Epidermal melanocyte (primary cell): ENCODE data around the gene SLC7A6OS.

Source experiments
- DNase-seq: peaks from one replicate; pipeline ENCODE4 v3.0.0; 2011; ENCODE audit warnings: low spot score; ENCODE audit not compliant: insufficient read length

The SLC7A6OS gene

GRCh38 chr16:68310774-68311511 lies at the start of gene SLC7A6OS, which contains the start of gene PRMT7:
SLC7A6OS (minus strand) TSS chr16:68310946; CDS start chr16:68310926, 20 bp downstream.
PRMT7 (plus strand) TSS chr16:68311019; CDS start chr16:68315980, 4,961 bp downstream.
- DNase-seq: peak; percentile 98

GRCh38 chr16:68359398-68360191 lies 48.8 kb upstream of the SLC7A6OS start:
- no peak for DNase-seq

- DNase-seq: no peak
Measured at GRCh38 chr16:68358951-68359350, 48.2 kb upstream of the SLC7A6OS start.

GRCh38 chr16:68357923-68358322 lies 47.2 kb upstream of the SLC7A6OS start:
- DNase-seq: no peak

- DNase-seq: no peak
Measured at GRCh38 chr16:68357521-68357922, 46.8 kb upstream of the SLC7A6OS start.

- DNase-seq: no peak
Measured at GRCh38 chr16:68356919-68357286, 46.2 kb upstream of the SLC7A6OS start.

- no peak for DNase-seq
Measured at GRCh38 chr16:68356249-68356918, 45.6 kb upstream of the SLC7A6OS start.

- DNase-seq: no peak
Measured at GRCh38 chr16:68355447-68356248, 44.9 kb upstream of the SLC7A6OS start.

GRCh38 chr16:68354816-68355215 lies 44.1 kb upstream of the SLC7A6OS start:
- no peak for DNase-seq

- no peak for DNase-seq
Measured at GRCh38 chr16:68353366-68353765, 42.6 kb upstream of the SLC7A6OS start.

GRCh38 chr16:68351991-68352431 lies 41.3 kb upstream of the SLC7A6OS start:
- DNase-seq: no peak

- DNase-seq: no peak
Measured at GRCh38 chr16:68351463-68351862, 40.7 kb upstream of the SLC7A6OS start.

- DNase-seq: no peak
Measured at GRCh38 chr16:68350813-68351350, 40.1 kb upstream of the SLC7A6OS start.

GRCh38 chr16:68349838-68350410 lies 39.2 kb upstream of the SLC7A6OS start:
- peak; percentile 32 for DNase-seq

- DNase-seq: no peak
Measured at GRCh38 chr16:68348639-68349445, 38.1 kb upstream of the SLC7A6OS start.

GRCh38 chr16:68347605-68348004 lies 36.9 kb upstream of the SLC7A6OS start:
- no peak for DNase-seq

- no peak for DNase-seq
Measured at GRCh38 chr16:68346892-68347480, 36.2 kb upstream of the SLC7A6OS start.

GRCh38 chr16:68345958-68346635 lies 35.4 kb upstream of the SLC7A6OS start:
- no peak for DNase-seq

- DNase-seq: no peak
Measured at GRCh38 chr16:68345351-68345810, 34.6 kb upstream of the SLC7A6OS start.
